PC-3 (cell line): ENCODE results near the gene NPAS2. TPM values are rescaled to one million over a fixed set of nuclear protein-coding genes. Genes with fewer than 3 reads are reported as not detected.
A peak's percentile ranks its signal among the peaks of the same experiment; 100 is the strongest.

Source experiments
- ATAC-seq: fragments of 200-7000 bp; cut with Tn5 transposase; 2 replicates; pipeline ENCODE4 v1.9.1; 2020; ENCODE audit warnings: mild to moderate bottlenecking, moderate library complexity
- BruUV-seq: library from RNA; stranded (reverse); fragments of 400-500 nt; replicated peaks from 2 replicates; lab custom pipeline; 2021; lab: Mats Ljungman, UMichigan
- CTCF ChIA-PET: fragments of 300-600 bp; sonication (Branson Sonifier 250); formaldehyde crosslinking; loops from one replicate; lab custom pipeline; 2022; ENCODE audit warnings: antibody characterized with exemption; lab: Charles Lee
- POLR2A ChIA-PET: fragments of 300-600 bp; sonication (Branson Sonifier 250); formaldehyde crosslinking; loops from one replicate; lab custom pipeline; 2022; ENCODE audit warnings: antibody characterized with exemption; ENCODE audit not compliant: unreplicated experiment; lab: Charles Lee
- DNase-seq: peaks from one replicate; pipeline ENCODE4 v3.0.0-alpha.2; 2015
- H2AFZ ChIP-seq: fragments of 300-600 bp; sonication (generic); 2 replicates; pipeline ENCODE4 v1.6.0; 2016; ENCODE audit warnings: antibody characterized with exemption, low read length
- H3F3A ChIP-seq: fragments of 300-600 bp; sonication (generic); one replicate; pipeline ENCODE4 v1.6.0; 2017; ENCODE audit warnings: antibody characterized with exemption, low read length, control low read depth, mild to moderate bottlenecking; ENCODE audit not compliant: unreplicated experiment
- H3K27ac ChIP-seq: fragments of 300-600 bp; sonication (generic); 2 replicates; pipeline ENCODE4 v1.5.1; 2016; ENCODE audit warnings: mild to moderate bottlenecking, low read length
- H3K27me3 ChIP-seq: fragments of 300-600 bp; sonication (generic); 2 replicates; pipeline ENCODE4 v1.6.1; 2016; ENCODE audit warnings: low read length, mixed read lengths
- H3K36me3 ChIP-seq: fragments of 300-600 bp; sonication (generic); 2 replicates; pipeline ENCODE4 v1.6.1; 2016; ENCODE audit warnings: low read depth, mixed run types, low read length, mixed read lengths
- H3K4me1 ChIP-seq: fragments of 300-600 bp; sonication (generic); 2 replicates; pipeline ENCODE4 v1.5.1; 2016; ENCODE audit warnings: low read length; ENCODE audit not compliant: insufficient read depth
- H3K4me2 ChIP-seq: fragments of 300-600 bp; sonication (generic); 2 replicates; pipeline ENCODE4 v1.6.0; 2016; ENCODE audit warnings: low read length
- H3K4me3 ChIP-seq: fragments of 300-600 bp; sonication (generic); 2 replicates; pipeline ENCODE4 v1.5.1; 2016; ENCODE audit warnings: mild to moderate bottlenecking, low read length, mixed read lengths
- H3K79me2 ChIP-seq: fragments of 300-600 bp; sonication (generic); 2 replicates; pipeline ENCODE4 v1.6.1; 2017; ENCODE audit warnings: low read length, mixed read lengths
- H3K9ac ChIP-seq: fragments of 300-600 bp; sonication (generic); 2 replicates; pipeline ENCODE4 v1.6.0; 2016; ENCODE audit warnings: mild to moderate bottlenecking, low read length
- H3K9me2 ChIP-seq: fragments of 300-600 bp; sonication (generic); replicated peaks from 2 replicates; pipeline ENCODE4 v1.6.1; 2016; ENCODE audit warnings: mixed run types, low read length, mixed read lengths
- H3K9me3 ChIP-seq: fragments of 300-600 bp; sonication (generic); 2 replicates; pipeline ENCODE4 v1.6.1; 2016; ENCODE audit warnings: low read length, mixed read lengths
- H4K20me1 ChIP-seq: fragments of 300-600 bp; sonication (generic); 2 replicates; pipeline ENCODE4 v1.6.1; 2016; ENCODE audit warnings: low read length, mixed read lengths
- EZH2 ChIP-seq: fragments of 300-600 bp; sonication (generic); IDR thresholded peaks from one replicate; pipeline ENCODE4 v1.6.1; 2017; ENCODE audit warnings: antibody characterized with exemption, mild to moderate bottlenecking, low read length; ENCODE audit not compliant: unreplicated experiment
- EZH2phosphoT487 ChIP-seq: fragments of 300-600 bp; sonication (generic); IDR thresholded peaks from 2 replicates; pipeline ENCODE4 v1.6.1; 2018; ENCODE audit warnings: mild to moderate bottlenecking, antibody characterized with exemption, low read length, borderline replicate concordance
- intact Hi-C: fragments of 100-400 bp; cut with micrococcal nuclease; formaldehyde crosslinking; loops from 2 replicates; pipeline ENCODE4 v1.9.0; 2023
- total RNA-seq: library from RNA; depleted of rRNA; stranded (reverse); fragments of >200 nt; gene quantifications from 2 replicates; pipeline ENCODE4 v1.2.3, GENCODE V29; 2014
- TF ChIP-seq, protein P1 (sequence below): fragments of 300-600 bp; sonication (generic); conservative IDR thresholded peaks from 2 replicates; pipeline ENCODE4 v1.5.1; 2017; ENCODE audit warnings: antibody characterized with exemption, low read depth, mild to moderate bottlenecking, low read length

Gene NPAS2
- total RNA-seq, 1 experiment from 2014 or later, result 55.4 TPM

DNA sequence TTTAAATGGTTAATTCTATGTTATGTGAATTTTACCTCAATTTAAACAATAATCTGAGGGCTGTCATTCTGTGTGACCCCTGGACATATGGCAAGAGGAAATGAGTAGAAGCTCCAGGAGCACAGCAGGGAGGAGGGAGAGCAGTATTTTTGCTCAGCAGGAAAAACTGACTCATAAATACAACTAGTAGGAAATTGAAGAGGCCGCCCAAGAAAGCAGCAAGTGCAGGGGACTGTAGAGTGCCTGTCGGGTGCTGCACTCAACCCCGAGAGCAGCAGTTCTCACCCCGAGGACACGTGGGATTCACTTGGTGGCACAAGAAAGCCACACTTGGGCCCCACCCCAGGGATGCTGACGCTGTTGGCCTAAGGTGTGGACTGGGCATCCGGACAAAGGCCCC lies 60.8 kb downstream of the NPAS2 start:
- intact Hi-C loops, result no loop called here
- 0 out of 2 replicates have a peak, but pooled peaks cover under 1% of the 10 kb centered on the region for H4K20me1 ChIP-seq
- H3K4me2 ChIP-seq, result no peak overlapping the region
- H3K4me3 ChIP-seq, result no peak overlapping the region
- no peaks in the 10 kb centered on the region for H3K9me2 ChIP-seq
- TF ChIP-seq, protein P1, sequence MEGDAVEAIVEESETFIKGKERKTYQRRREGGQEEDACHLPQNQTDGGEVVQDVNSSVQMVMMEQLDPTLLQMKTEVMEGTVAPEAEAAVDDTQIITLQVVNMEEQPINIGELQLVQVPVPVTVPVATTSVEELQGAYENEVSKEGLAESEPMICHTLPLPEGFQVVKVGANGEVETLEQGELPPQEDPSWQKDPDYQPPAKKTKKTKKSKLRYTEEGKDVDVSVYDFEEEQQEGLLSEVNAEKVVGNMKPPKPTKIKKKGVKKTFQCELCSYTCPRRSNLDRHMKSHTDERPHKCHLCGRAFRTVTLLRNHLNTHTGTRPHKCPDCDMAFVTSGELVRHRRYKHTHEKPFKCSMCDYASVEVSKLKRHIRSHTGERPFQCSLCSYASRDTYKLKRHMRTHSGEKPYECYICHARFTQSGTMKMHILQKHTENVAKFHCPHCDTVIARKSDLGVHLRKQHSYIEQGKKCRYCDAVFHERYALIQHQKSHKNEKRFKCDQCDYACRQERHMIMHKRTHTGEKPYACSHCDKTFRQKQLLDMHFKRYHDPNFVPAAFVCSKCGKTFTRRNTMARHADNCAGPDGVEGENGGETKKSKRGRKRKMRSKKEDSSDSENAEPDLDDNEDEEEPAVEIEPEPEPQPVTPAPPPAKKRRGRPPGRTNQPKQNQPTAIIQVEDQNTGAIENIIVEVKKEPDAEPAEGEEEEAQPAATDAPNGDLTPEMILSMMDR, result no peak
- no peak for TF ChIP-seq EZH2phosphoT487
- no peak for TF ChIP-seq EZH2
- H2AFZ ChIP-seq, result no peak overlapping the region
- H3K27ac ChIP-seq, result peak overlapping the region; percentile 12; the same call in 1 of the 2 replicates
- no peak for DNase-seq
- POLR2A ChIA-PET, result no interaction called here
- CTCF ChIA-PET, result no interaction called here
- H3K9ac ChIP-seq, result no peak overlapping the region
- no peak for ATAC-seq
- BruUV-seq, result no TSS peak
- H3K27me3 ChIP-seq, result no peaks in the 10 kb centered on the region
- no peaks in the 10 kb centered on the region for H3F3A ChIP-seq
- peaks cover 76% of the 10 kb centered on the region for H3K79me2 ChIP-seq
- peaks cover 15% of the 10 kb centered on the region; the same call in 1 of the 2 replicates for H3K36me3 ChIP-seq
- peaks cover 28% of the 10 kb centered on the region for H3K4me1 ChIP-seq
- no peaks in the 10 kb centered on the region for H3K9me3 ChIP-seq

DNA sequence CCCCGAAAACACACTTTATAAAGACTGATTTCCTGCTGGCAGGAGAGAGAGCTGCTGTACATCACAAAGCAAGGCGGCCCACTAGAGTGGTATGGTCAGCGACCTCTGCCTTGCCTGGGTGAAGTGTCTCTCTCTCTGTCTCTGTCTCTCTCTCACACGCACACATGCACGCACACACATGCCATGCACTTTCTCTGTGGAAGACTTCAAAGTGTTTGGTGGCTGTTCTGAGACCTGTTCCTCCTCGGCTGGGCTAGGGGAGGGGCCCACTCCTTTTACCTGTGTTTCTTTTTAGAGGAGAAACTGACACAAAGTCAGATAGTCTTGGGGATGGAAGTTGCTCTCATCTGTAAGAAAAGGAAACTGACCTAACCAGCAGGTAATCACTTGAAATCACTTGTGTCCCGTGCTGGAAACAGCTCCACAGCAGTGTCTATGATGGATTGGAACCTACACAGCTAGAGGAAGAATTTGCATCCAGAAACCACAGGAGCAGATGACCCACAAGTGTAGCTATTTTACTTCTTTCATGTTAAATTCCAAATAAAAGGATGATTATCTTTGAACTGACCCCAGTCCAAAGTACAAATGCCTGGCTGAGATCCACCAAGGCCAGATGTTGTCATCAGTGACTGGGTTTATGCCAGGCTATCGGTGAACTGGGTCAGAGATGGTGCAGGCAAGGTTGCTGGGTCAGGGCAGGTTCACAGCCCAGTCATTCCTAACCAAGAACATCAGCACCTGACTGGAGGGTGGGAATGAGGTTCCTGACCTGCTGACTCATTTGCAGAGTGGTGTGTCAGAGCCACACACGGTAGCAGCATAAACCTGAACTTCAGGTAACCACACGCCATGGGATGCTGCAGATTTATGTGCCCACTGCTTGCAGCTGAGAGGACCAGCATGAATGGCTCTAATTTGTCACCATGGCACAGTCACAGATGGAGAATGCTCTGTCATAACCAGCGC lies 63.0 kb downstream of the NPAS2 start:
- DNase-seq (peak; percentile 93), ATAC-seq (peak; percentile 74)
- peaks cover 49% of the 10 kb centered on the region for H3K4me1 ChIP-seq
- no peaks in the 10 kb centered on the region for H3K27me3 ChIP-seq
- no peaks in the 10 kb centered on the region for H3F3A ChIP-seq
- TF ChIP-seq, protein P1, result no peak
- no peak for TF ChIP-seq EZH2phosphoT487
- TF ChIP-seq EZH2, result no peak
- no peak overlapping the region for H2AFZ ChIP-seq
- no peaks in the 10 kb centered on the region for H3K9me3 ChIP-seq
- H3K36me3 ChIP-seq, result peaks cover 8% of the 10 kb centered on the region; the same call in 1 of the 2 replicates
- peak overlapping the region; percentile 97 for H3K27ac ChIP-seq
- BruUV-seq, result no TSS peak
- peak overlapping the region; percentile 69 for H3K9ac ChIP-seq
- intact Hi-C loops, result no loop called here
- POLR2A ChIA-PET, result interaction anchor here (0.6 kb wide), 1 partner anchor 10 kb away, joined by 8 read pairs; no protein-coding TSS in a partner anchor
- H4K20me1 ChIP-seq, result no peaks in the 10 kb centered on the region
- H3K4me3 ChIP-seq, result no peak overlapping the region
- CTCF ChIA-PET, result no interaction called here
- H3K79me2 ChIP-seq, result peaks cover 73% of the 10 kb centered on the region
- peak overlapping the region; percentile 52 for H3K4me2 ChIP-seq
- H3K9me2 ChIP-seq, result no peaks in the 10 kb centered on the region

DNA sequence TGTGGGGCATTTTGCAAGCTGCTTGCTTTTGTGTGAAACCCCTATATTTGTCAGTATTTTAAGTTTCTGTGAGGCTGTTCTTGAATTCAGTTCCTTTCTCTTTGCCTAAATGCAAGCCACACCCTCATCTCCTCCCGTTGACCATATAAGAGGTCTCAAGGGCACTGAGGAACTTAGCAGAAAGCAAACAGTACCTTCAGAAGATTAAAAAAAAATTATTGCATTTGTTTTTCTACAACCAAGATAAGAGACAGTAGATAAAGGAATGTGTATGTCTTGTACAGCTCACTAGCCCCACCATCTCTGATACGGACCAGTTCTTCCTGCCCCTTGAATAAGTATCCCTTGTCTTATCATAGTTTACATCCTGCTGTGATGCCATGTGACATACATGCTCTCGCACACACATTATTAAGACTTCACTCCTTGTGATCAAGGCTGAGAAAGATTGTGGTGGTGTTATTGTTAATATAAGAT lies 64.2 kb downstream of the NPAS2 start:
- ChIA-PET CTCF (no interaction called here), POLR2A (no interaction called here)
- Histone ChIP-seq H3K27me3 (no peaks in the 10 kb centered on the region), H3F3A (no peaks in the 10 kb centered on the region), H3K9me3 (no peaks in the 10 kb centered on the region), H3K9ac (peak overlapping the region; percentile 54), H3K4me3 (no peak overlapping the region), H2AFZ (no peak overlapping the region), H3K36me3 (peaks cover 10% of the 10 kb centered on the region; the same call in 1 of the 2 replicates), H3K4me2 (0 out of 2 replicates have a peak overlapping the region, but pooled peaks have one; percentile 3), H3K27ac (peak overlapping the region; percentile 97), H3K79me2 (peaks cover 77% of the 10 kb centered on the region), H3K9me2 (no peaks in the 10 kb centered on the region), H3K4me1 (peaks cover 55% of the 10 kb centered on the region), H4K20me1 (no peaks in the 10 kb centered on the region)
- no TSS peak for BruUV-seq
- TF ChIP-seq, protein P1, result no peak
- TF ChIP-seq EZH2, result no peak
- no peak for ATAC-seq
- intact Hi-C loops, result no loop called here
- no peak for DNase-seq
